Heart left ventricle (tissue), 13 donors: ENCODE measurements around the gene GLA.

Source experiments
- CTCF ChIP-seq, 12 donors: fragments of 200-600 bp; sonication (generic) in 4 of 12; IDR thresholded peaks; one replicate each; pipeline versions ENCODE4 v1.5.0 to v1.8.0; 2018 to 2022; ENCODE audit warnings: antibody characterized with exemption in 12 of 12, mild to moderate bottlenecking in 5 of 12
- POLR2A ChIP-seq, 2 donors: fragments of 450-650 bp; IDR thresholded peaks; one replicate each; pipeline ENCODE4 v1.6.1; 2017; ENCODE audit warnings: antibody characterized with exemption in 2 of 2, mild to moderate bottlenecking in 2 of 2, moderate library complexity in 2 of 2
- donor health status: ischemic (EF 13 %, LVEDD 7.1; RV severe dilation, severe dysfunction).
- donor health status: DM: no; HTN: yes; CAD: no.
- donor health status: DM: no; HTN: no; CAD: no.
- donor health status: ischemic (EF 25% LVEDD 6.9; RV normal size, moderate dysfunction).
- donor health status: ischemic (EF 25% LVEDD 5.7; RV mildly dilated, moderate dysfunction).
- donor health status: ischemic (EF 35%, LVEDD 5.7; RV mildly dilated, moderate dysfunction).
- donor health status: nonischemic (EF 11% LVEDD 7.7; RV severe dilation, severe dysfunction).
- donor health status: DM: yes; HTN: yes; CAD: no.
- donor health status: PGD.
- donor health status: ischemic (EF 29% LVEDD 5.4; RV normal size, mild dysfunction).
- donor health status: nonischemic (EF 23%, LVEDD 6.1; RV moderate dilation, normal function).

DNA sequence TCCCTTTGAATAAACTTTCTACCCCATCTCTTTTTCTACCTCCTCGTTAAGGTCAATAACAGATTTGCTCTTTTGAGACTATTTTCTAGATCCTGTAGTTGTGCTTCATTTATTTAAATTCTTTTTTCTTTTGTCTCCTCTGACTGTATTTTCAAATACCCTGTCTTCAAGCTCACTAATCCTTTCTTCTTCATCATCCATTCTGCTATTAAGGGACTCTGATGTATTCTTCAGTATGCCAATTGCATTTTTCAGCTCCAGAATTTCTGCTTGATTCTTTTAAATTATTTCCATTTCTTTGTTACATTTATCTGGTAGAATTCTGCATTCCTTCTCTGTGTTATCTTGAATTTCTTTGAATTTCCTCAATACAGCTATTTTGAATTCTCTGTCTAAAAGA is 41.6 kb upstream of the GLA start:
- TF ChIP-seq CTCF (IDR thresholded peaks at IDR 0.05): no peak
- no peak for TF ChIP-seq POLR2A (IDR thresholded peaks at IDR 0.05)
